Right lung (tissue), 10 donors: ENCODE measurements around the gene RETSAT. TPM values are rescaled to one million over a fixed set of nuclear protein-coding genes. Genes with fewer than 3 reads are reported as not detected.

Experiments used
- DNase-seq, 2 donors: peaks; one replicate each; pipeline ENCODE4 v3.0.0-alpha.2; 2013
- long read RNA-seq, 8 donors: transcript quantifications; one replicate each; lab custom pipeline, GENCODE V29; 2026
- polyA plus RNA-seq, 5 donors: library from polyadenylated mRNA; unstranded; fragments of 120-200 nt; gene quantifications; one replicate each; pipeline versions ENCODE4 v1.2.1 to v1.2.3, GENCODE V29; 2013; ENCODE audit warnings: inconsistent platforms in 1 of 5, low replicate concordance in 1 of 5; ENCODE audit not compliant: insufficient read length in 5 of 5, insufficient read depth in 1 of 5

The RETSAT gene
- polyA plus RNA-seq, result 10 to 100 TPM; 25.3 to 29.3 (median 27.0) TPM
- long read RNA-seq, donor 1, partial matches to known transcripts, result 0 of 3 reads
- long read RNA-seq, donor 1, other reads (novel, unspliced or antisense), result 0 of 3 reads
- long read RNA-seq, donor 2, transcript RETSAT-201 (11 exons, 3,100 nt), result major isoform, 5 of 5 reads
- long read RNA-seq, donor 2, partial matches to known transcripts, result 0 of 5 reads
- long read RNA-seq, donor 2, other reads (novel, unspliced or antisense), result 0 of 5 reads
- long read RNA-seq, donor 3, partial matches to known transcripts, result 0 of 3 reads
- long read RNA-seq, donor 3, other reads (novel, unspliced or antisense), result 0 of 3 reads
- long read RNA-seq, donor 4, partial matches to known transcripts, result 0 of 1 reads
- long read RNA-seq, donor 4, other reads (novel, unspliced or antisense), result 0 of 1 reads
- long read RNA-seq, donor 5, partial matches to known transcripts, result 0 of 3 reads
- long read RNA-seq, donor 5, other reads (novel, unspliced or antisense), result 0 of 3 reads
- long read RNA-seq, donor 6, partial matches to known transcripts, result 0 of 1 reads
- long read RNA-seq, donor 6, other reads (novel, unspliced or antisense), result 0 of 1 reads
- long read RNA-seq, donor 7, partial matches to known transcripts, result 0 of 1 reads
- long read RNA-seq, donor 7, other reads (novel, unspliced or antisense), result 0 of 1 reads
- long read RNA-seq, donor 8, partial matches to known transcripts, result 0 of 3 reads
- long read RNA-seq, donor 8, other reads (novel, unspliced or antisense), result 0 of 3 reads

GRCh38 chr2:85354286-85355072 is at the start of gene RETSAT, which contains the start of gene ELMOD3:
TSS of gene RETSAT (minus strand) at chr2:85354528. CDS start at chr2:85354507, 21 bp downstream.
TSS of gene ELMOD3 (plus strand) at chr2:85354769. CDS start at chr2:85357199, 2,430 bp downstream.
- DNase-seq, result peak; percentile 96 to 98

GRCh38 chr2:85401844-85402243 is 47.5 kb upstream of the RETSAT start:
- no peak for DNase-seq

DNA sequence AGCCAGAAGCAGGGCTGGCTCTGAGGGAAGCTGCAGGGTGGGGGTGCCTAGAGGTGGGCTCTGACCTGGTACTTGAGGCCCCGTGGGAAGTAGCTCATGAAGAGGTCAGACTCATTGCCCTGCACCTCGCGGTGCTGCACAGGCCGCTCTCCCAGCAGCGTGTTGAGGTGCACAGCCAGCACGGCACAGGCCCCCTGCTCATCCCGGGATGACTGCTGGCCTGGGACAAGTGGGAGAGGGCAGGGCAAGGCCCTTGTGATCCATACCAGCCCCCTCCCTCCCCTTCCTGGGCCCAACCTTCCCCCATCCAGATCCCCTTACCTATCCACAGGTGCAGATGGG is 47.1 kb upstream of the RETSAT start:
- DNase-seq, result no peak

DNA sequence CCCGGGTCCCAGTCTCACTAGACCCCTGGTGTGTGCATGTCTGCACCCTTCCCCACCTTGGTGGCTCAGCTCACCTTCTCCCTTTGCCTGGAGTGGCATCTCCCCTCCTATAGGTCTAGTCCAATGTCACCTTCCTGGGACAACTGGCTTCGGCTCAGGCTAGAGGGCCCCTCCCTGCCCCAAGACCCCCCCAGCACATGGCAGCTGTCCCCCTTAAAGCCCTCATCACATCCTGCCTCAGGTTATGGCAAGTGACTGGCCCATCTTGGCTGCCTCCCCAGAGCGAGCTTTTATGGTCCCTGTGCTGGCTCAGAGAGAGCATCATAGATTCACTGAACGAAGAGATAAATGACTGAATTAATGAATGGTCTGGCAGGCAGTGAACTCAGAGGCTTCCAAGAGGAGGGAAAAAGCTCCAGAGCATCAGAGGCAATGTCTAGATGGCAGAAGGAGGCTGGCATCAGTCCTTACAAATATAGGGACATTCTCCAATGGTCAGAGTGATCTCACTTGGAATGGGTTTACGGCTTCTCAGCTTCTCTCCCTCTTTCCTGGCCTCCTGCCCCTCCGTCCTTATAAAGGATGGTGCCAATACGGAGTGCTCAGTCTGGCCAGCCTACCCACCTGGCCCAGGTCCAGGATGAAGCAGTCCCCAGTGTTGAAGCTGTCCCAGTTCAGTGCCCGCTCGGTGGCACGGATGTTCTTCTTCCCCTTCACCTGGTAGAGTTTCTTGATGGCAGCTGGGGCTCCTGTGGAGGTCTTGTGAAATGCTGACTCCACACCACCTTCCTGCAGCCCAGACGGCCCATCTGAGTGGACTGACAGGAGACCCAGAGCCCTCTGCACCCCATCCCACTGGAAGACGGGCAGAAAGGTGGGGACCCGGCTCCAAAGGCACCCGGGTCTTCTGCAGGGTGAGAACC is 46.5 kb upstream of the RETSAT start:
- DNase-seq, result no peak

- DNase-seq, result no peak
Observed at GRCh38 chr2:85400023-85400422, 45.7 kb upstream of the RETSAT start.

- no peak for DNase-seq
Observed at GRCh38 chr2:85399183-85399455, 44.8 kb upstream of the RETSAT start.

GRCh38 chr2:85398426-85399182 is 44.3 kb upstream of the RETSAT start:
- no peak for DNase-seq

- no peak for DNase-seq
Observed at GRCh38 chr2:85397925-85398331, 43.6 kb upstream of the RETSAT start.

- DNase-seq, result no peak
Observed at GRCh38 chr2:85396531-85397470, 42.5 kb upstream of the RETSAT start.

DNA sequence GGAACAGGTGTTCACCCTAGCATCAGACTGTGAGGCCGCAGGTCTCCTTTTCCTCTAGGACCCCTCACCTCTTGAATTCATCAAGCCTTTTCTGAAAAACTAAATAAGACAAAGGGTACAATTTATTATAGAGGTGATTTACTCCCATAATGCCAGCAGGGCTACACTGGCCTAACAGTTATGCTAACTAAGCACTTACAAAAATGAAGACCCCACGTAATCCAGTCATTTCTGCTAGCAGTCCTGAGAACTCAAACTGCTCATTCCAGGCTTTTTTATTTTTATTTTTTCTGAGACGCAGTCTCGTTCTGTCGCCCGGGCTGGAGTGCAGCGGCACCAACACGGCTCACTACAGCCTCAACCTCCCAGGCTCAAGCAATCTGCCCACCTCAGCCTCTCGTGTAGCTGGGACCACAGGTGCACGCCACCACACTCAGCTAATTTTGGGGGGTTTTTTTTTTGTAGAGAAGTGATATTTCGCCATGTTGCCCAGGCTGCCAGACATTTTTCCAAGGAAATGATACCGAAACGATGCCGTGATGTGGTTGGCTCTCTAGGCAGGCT is 41.7 kb upstream of the RETSAT start:
- DNase-seq, result no peak

DNA sequence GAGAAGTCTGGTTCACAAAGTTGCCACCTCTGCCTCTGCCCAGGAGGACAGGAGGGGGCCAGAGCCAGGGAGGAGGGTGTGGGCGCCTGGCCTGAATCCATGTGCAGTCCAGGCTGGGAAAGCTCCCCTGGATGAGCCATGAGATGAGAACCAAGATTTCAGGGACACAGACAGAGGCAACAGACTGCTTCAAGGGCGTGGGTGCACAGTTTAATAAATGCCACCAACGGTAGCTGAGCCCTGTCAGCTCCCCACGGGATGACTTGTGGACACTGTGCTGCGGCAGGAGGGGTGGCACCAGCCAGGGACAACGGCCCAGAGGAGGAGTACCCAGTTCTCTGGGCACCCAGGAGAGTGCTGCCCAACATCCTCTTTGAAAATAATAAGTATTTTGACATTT is 40.6 kb upstream of the RETSAT start:
- DNase-seq, result no peak

GRCh38 chr2:85394261-85394681 is 39.9 kb upstream of the RETSAT start:
- DNase-seq, result no peak

DNA sequence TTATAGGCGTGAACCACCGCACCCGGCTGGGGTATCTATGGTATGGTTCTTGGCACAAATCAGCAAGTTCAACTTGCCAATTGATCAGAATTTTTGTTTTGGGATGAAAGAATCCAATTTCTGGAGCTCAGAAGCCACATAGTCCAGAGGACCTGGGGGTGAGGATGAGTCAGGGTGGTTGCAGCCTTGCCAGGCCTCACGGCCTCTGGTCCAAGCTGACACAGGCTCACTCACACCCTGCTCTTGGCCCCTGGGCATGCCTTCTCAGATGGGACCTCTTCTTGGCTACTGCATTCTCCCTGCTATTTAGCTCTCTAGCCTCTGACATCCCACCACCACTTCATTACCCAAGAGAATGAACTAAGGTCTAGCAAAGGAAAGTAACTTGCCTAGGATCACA is 39.5 kb upstream of the RETSAT start:
- DNase-seq, result no peak

GRCh38 chr2:85390941-85391669 is 36.8 kb upstream of the RETSAT start:
- no peak for DNase-seq

GRCh38 chr2:85388878-85389538 is 34.7 kb upstream of the RETSAT start:
- DNase-seq, result no peak

DNA sequence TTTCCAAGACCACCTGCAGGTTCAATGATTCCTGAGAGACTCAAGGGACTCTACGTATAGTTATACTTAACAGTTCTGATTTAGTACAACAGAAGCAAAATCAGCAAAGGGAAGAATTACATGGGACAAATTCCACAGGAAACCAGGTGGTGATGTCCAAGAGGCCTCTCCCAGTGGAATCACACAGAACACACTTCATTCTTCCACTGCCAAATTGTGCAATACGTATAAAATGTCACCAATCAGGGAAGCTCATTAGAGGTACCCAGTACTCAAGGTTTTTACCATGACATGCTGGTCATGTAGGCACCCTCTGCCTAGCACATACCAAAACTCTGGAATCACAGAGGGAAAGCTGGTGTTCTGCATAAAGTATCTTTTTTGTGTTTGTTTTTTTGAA is 33.4 kb upstream of the RETSAT start:
- no peak for DNase-seq

DNA sequence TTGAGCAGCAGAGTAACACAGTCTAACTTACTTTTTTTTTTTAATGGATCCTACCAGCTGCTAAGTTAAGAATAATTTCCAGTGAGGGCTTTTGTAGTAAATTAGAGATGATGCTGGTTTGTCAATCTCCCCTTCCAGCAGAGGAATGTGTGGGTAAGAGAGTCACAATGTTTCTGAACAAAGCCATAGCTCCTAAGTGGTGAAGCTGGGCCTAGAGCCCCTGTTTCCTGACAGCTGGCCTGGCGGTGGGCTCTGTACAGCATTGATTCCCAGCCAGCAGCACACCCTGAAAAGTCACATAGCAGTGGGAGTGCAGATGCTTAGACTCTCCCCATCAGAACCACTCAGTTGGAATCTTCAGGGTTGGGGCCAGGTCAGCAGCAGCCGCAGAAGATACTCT is 31.4 kb upstream of the RETSAT start:
- DNase-seq, result no peak

GRCh38 chr2:85383850-85384249 is 29.5 kb upstream of the RETSAT start:
- DNase-seq, result no peak
